ENCODE measurements around the gene LRBA.

The LRBA gene

DNA sequence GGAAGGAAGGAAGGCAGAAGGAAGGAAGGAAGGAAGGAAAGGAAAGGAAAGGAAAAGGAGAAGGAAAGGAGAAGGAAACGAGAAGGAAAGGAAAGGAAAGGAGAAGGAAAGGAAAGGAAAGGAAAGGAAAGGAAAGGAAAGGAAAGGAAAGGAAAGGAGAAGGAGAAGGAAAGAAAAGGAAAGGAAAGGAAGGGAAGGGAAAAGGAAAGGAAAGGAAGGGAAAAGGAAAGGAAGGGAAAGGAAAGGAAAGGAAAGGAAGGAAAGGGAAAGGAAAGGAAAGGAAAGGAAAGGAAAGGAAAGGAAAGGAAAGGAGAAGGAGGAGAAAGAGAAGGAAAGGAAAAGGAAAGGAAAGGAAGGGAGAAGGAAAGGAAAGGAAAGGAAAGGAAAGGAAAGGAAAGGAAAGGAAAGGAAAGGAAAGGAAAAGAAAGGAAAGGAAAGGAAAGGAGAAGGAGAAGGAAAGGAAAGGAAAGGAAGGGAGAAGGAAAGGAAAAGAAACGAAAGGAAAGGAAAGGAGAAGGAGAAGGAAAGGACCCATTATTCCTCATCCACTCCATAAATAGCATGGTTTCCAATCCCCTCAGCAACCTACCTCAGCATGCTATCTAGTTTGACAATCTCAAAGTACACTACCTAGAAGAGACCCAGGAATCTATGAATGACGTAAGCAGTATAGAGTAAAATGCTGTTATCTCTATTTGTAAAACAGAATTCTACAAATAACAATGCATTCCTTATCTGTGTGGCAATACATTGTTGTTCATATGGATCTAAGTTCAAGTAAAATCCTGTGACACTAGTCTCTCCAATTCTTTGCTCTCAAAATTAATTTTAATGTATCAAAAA, 209.7 kb downstream of the LRBA start:
- no peaks in the 10 kb centered on the region for H3K4me1 Mint-ChIP-seq
- no peaks in the 10 kb centered on the region for H3K9me3 Mint-ChIP-seq
- H3K27me3 Mint-ChIP-seq = no peaks in the 10 kb centered on the region
- ATAC-seq (no peak), DNase-seq (no peak)
- no peak overlapping the region for H3K4me3 Mint-ChIP-seq
- no peak overlapping the region for H3K27ac Mint-ChIP-seq

GRCh38 chr4:150801833-150802232, 213.3 kb downstream of the LRBA start:
- H3K4me1 Mint-ChIP-seq = no peaks in the 10 kb centered on the region
- ATAC-seq = no peak
- H3K4me3 Mint-ChIP-seq = no peak overlapping the region
- no peaks in the 10 kb centered on the region for H3K9me3 Mint-ChIP-seq
- DNase-seq = no peak
- H3K27me3 Mint-ChIP-seq = no peaks in the 10 kb centered on the region
- no peak overlapping the region for H3K27ac Mint-ChIP-seq

- H3K4me1 Mint-ChIP-seq = no peaks in the 10 kb centered on the region
- no peak overlapping the region for H3K4me3 Mint-ChIP-seq
- DNase-seq (no peak), ATAC-seq (no peak)
- no peak overlapping the region for H3K27ac Mint-ChIP-seq
- no peaks in the 10 kb centered on the region for H3K27me3 Mint-ChIP-seq
- no peaks in the 10 kb centered on the region for H3K9me3 Mint-ChIP-seq
Observed at GRCh38 chr4:150799207-150799606, 215.9 kb downstream of the LRBA start.

- ATAC-seq (no peak), DNase-seq (no peak)
- H3K27ac Mint-ChIP-seq = no peak overlapping the region
- H3K4me3 Mint-ChIP-seq = no peak overlapping the region
- H3K27me3 Mint-ChIP-seq = no peaks in the 10 kb centered on the region
- H3K9me3 Mint-ChIP-seq = no peaks in the 10 kb centered on the region
- no peaks in the 10 kb centered on the region for H3K4me1 Mint-ChIP-seq
Observed at GRCh38 chr4:150794706-150795105, 220.4 kb downstream of the LRBA start.

GRCh38 chr4:150789864-150790263, 225.2 kb downstream of the LRBA start:
- Mint-ChIP-seq H3K4me1 (no peaks in the 10 kb centered on the region), H3K4me3 (no peak overlapping the region), H3K27ac (no peak overlapping the region), H3K9me3 (no peaks in the 10 kb centered on the region), H3K27me3 (no peaks in the 10 kb centered on the region)
- no peak for ATAC-seq
- DNase-seq = no peak

GRCh38 chr4:150784939-150785338, 230.1 kb downstream of the LRBA start:
- no peaks in the 10 kb centered on the region for H3K4me1 Mint-ChIP-seq
- H3K27me3 Mint-ChIP-seq = no peaks in the 10 kb centered on the region
- H3K4me3 Mint-ChIP-seq = no peak overlapping the region
- H3K27ac Mint-ChIP-seq = peak overlapping the region in 1 of 2 donors; percentile 15
- DNase-seq (no peak), ATAC-seq (no peak)
- H3K9me3 Mint-ChIP-seq = no peaks in the 10 kb centered on the region

- DNase-seq (no peak), ATAC-seq (no peak)
- no peak overlapping the region for H3K4me3 Mint-ChIP-seq
- H3K27ac Mint-ChIP-seq = peak overlapping the region in 1 of 2 donors; percentile 34
- H3K9me3 Mint-ChIP-seq = no peaks in the 10 kb centered on the region
- no peaks in the 10 kb centered on the region for H3K27me3 Mint-ChIP-seq
- no peaks in the 10 kb centered on the region for H3K4me1 Mint-ChIP-seq
Observed at GRCh38 chr4:150784305-150784704, 230.8 kb downstream of the LRBA start.

DNA sequence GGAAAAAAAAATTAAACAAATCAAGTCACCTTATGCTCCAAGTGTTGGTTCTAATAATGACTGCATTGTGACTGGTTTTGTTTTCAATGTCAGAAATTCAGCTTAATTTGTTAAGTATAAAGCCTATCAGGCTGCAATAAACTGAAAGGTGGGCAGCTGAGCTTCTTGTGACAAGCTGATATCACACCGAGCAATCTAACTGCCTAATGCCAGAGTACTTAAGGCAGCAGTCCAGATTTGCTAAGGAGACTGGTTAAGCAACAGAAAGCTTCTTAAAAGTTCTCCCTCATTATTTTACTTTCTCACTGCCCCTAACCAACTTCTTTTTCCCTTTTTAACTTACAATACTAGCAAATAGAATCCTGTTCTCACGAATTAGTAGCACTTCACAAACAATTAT, 232.2 kb downstream of the LRBA start:
- Mint-ChIP-seq H3K4me3 (no peak overlapping the region), H3K4me1 (no peaks in the 10 kb centered on the region), H3K27me3 (no peaks in the 10 kb centered on the region), H3K27ac (peak overlapping the region in 1 of 2 donors; percentile 20), H3K9me3 (no peaks in the 10 kb centered on the region)
- ATAC-seq (no peak), DNase-seq (no peak)

- Mint-ChIP-seq H3K4me3 (no peak overlapping the region), H3K27me3 (no peaks in the 10 kb centered on the region), H3K27ac (no peak overlapping the region), H3K9me3 (no peaks in the 10 kb centered on the region), H3K4me1 (no peaks in the 10 kb centered on the region)
- DNase-seq (no peak), ATAC-seq (no peak)
Observed at GRCh38 chr4:150782311-150782710, 232.8 kb downstream of the LRBA start.

- Mint-ChIP-seq H3K27ac (no peak overlapping the region), H3K4me3 (no peak overlapping the region), H3K4me1 (no peaks in the 10 kb centered on the region), H3K9me3 (no peaks in the 10 kb centered on the region), H3K27me3 (no peaks in the 10 kb centered on the region)
- ATAC-seq (no peak), DNase-seq (no peak)
Observed at GRCh38 chr4:150781191-150781590, 233.9 kb downstream of the LRBA start.

DNA sequence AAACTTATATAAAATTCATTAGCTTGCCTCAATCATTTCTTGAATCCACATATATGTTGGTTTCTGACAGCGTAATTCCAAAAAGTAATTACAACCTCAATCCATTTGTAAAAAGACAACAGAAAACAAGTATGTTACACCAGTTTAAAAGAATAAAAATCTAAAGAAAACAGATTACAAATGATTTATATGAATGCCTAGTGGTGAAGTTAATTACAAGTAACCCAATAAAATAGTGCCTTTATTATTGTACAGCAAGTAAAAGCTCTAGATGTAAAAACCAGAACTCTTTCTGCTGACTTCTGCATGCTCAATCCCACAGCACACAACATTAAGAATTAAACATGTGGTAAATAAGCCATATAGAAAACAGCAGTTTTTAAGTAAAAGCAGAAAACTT, 235.4 kb downstream of the LRBA start:
- H3K27me3 Mint-ChIP-seq = no peaks in the 10 kb centered on the region
- H3K9me3 Mint-ChIP-seq = no peaks in the 10 kb centered on the region
- no peaks in the 10 kb centered on the region for H3K4me1 Mint-ChIP-seq
- H3K4me3 Mint-ChIP-seq = no peak overlapping the region
- no peak overlapping the region for H3K27ac Mint-ChIP-seq
- ATAC-seq (no peak), DNase-seq (no peak)

- Mint-ChIP-seq H3K9me3 (no peaks in the 10 kb centered on the region), H3K27ac (no peak overlapping the region), H3K4me1 (peaks cover 14% of the 10 kb centered on the region), H3K4me3 (no peak overlapping the region), H3K27me3 (no peaks in the 10 kb centered on the region)
- ATAC-seq (no peak), DNase-seq (no peak)
Observed at GRCh38 chr4:150773729-150774449, 241.2 kb downstream of the LRBA start.

DNA sequence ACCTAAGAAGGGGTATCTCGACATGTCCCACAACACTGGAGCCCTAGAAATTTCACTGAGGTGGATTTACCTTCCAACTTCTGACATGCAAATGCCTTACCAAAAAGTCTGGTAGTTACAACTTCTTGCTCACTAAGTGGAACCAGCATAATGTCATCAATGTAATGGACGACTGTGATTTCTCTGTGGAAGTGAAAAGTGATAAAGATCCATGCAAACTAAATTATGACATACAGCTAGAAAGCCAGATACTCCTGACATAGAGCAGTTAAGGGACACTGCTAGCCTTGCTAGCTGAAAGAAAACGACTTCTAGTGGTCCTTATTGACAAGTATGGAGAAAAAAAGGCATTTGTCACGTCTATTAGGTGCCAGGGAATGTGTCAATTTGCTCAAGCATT, 242.1 kb downstream of the LRBA start:
- no peak for DNase-seq
- Mint-ChIP-seq H3K27me3 (no peaks in the 10 kb centered on the region), H3K27ac (no peak overlapping the region), H3K9me3 (no peaks in the 10 kb centered on the region), H3K4me3 (no peak overlapping the region), H3K4me1 (peaks cover 15% of the 10 kb centered on the region)
- ATAC-seq = no peak

DNA sequence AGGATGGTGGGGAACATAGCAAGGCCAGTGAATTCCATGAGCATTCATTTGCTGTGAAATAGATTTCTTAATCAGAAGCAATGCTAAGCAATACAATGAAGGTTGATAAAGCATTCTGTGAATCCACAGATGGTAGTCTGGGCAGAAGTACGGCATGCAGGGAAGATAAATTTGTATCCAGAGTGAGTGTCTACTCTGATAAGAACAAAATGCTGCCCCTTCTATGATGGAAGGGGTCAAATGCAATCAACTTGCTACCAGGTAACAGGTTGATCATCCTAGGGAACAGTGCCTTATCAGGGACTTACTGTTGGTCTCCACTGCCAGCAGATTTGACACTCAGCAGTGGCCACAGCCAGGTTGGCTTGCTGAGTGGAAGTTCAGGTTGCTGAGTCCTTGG, 243.7 kb downstream of the LRBA start:
- Mint-ChIP-seq H3K9me3 (no peaks in the 10 kb centered on the region), H3K27ac (no peak overlapping the region), H3K4me3 (no peak overlapping the region), H3K4me1 (peaks cover 15% of the 10 kb centered on the region), H3K27me3 (no peaks in the 10 kb centered on the region)
- ATAC-seq (no peak), DNase-seq (no peak)

DNA sequence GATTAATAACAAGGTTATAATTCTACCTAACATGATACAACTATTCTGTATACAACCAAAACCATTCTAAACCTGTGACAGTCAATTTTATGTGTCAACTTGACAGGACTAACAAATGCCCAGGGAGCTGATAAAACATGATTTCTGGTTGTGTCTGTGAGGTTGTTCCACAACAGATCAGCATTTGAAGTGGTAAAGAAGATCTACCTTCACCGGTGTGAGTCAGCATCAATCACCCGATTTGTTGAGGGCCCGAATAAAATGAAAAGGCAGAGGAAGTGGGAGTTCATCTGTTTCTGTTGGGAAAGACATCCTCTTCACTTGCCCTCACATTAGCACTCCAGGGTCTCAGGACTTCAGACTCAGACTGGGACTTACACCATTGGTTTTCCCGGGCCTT, 245.2 kb downstream of the LRBA start:
- Mint-ChIP-seq H3K27ac (peak overlapping the region; percentile 20 to 47), H3K27me3 (no peaks in the 10 kb centered on the region), H3K4me1 (peaks cover 15% of the 10 kb centered on the region), H3K4me3 (no peak overlapping the region), H3K9me3 (no peaks in the 10 kb centered on the region)
- no peak for DNase-seq
- ATAC-seq = no peak

DNA sequence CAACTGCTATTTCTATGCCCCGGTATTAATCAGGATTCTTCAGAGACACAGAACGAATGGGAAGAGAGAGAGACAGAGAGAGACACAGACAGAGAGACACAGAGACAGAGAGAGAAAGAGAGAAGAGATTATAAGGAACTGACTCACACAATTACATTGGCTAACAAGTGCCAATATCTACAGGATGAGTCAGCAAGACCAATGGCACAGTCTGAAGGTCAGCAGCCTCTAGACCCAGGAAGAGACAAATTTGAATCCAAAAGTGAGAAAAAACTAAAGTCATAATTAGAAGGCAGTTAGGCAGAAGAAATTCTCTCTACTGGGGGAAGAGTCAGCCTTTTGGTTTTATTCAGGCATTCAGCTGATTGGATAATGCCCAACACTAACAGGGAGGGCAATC, 245.8 kb downstream of the LRBA start:
- no peak overlapping the region for H3K4me3 Mint-ChIP-seq
- H3K9me3 Mint-ChIP-seq = no peaks in the 10 kb centered on the region
- ATAC-seq (peak; percentile 55), DNase-seq (no peak)
- H3K27me3 Mint-ChIP-seq = no peaks in the 10 kb centered on the region
- H3K27ac Mint-ChIP-seq = peak overlapping the region in 1 of 2 donors; percentile 53
- H3K4me1 Mint-ChIP-seq = peaks cover 15% of the 10 kb centered on the region

Measured in stimulated activated naive CD8-positive, alpha-beta T cell treated with anti-CD3 and anti-CD28 coated beads, Interleukin-15, amount 100 ng/mL, for 72 hours (primary cell).